ENCODE data around the gene PRRG1.
"Not testable (repeated sequence)": the region's sequence is repeated elsewhere in the genome, so short reads cannot be mapped to it uniquely, and the experiment has no call there.

Gene PRRG1

DNA sequence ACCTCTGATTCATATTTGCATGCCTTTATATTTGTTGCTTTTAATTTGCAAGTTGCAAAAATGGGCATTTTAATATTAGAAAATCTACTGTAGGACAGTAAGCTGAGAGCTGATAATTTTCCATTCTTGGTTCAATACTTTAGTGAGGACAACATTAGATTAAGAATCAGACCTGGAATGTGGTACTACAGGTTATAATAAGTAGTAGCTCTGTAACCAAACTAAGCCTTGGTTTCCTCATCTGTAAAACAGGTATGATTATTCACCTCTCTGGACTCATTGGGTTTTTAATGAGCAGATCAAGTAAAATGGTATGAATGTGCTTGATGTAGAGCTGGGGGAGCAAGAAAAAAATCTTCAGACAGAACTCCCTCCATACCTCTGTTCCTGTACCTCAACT, 31.1 kb downstream of the PRRG1 start:
- no peak for DNase-seq

DNA sequence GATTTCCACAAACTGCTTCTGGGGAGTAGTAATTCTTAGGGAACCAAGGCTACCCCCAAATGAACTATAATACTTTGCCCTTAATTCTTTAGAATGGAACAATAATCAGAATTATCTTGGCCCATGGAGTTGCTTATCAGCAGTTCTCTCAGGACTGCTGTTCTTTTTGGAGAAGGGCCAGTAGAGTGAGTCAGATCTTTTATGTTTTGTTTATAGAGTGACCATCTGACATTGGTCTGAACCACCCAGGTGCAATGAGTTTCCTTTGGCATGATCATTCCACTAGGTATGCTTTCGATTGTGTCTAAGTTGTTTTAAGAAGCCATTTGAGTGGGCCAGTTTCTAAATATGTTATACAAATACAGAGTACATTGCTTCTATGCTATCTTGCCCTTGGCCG, 31.8 kb downstream of the PRRG1 start:
- no peak for DNase-seq

DNA sequence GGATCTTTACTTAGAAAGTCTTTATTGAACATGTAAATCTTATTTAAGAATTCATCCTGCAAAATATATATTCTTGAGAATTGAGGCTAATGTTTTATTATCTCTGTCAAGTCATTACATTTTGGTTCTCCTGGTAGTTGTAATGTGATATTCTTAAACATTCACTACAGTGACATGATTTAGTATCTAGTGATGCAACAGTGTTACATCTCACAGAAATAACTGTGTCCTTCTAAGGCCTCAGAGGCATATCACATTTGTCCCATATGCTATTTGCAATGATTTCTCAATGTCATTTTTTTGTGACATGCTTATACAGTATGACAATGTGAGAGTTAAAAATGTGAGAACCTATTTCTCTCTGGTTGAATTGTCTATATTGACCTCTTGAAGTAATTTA, 34.1 kb downstream of the PRRG1 start:
- no peak for DNase-seq

GRCh38 chrX:37388413-37388812, 39.2 kb downstream of the PRRG1 start:
- no peak for DNase-seq

DNA sequence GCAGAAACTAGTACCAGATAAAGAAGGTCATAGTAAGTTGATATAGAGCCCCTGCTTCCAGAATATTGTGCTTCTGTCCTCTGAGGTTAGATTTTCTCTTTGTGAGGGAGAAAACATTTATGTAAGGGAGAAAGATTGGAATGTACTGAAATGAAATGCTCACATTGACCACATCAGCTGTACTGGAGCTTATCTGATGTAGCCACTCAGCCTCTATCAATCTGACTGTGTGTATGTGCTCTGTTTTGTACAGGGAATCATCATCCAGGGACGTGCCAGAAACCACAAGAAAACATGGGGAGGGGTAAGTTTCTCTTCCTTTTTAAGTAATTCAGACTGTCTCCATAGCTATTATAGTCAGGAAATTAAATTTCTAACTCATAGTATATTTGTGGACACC, 56.8 kb downstream of the PRRG1 start:
- DNase-seq: no peak

DNA sequence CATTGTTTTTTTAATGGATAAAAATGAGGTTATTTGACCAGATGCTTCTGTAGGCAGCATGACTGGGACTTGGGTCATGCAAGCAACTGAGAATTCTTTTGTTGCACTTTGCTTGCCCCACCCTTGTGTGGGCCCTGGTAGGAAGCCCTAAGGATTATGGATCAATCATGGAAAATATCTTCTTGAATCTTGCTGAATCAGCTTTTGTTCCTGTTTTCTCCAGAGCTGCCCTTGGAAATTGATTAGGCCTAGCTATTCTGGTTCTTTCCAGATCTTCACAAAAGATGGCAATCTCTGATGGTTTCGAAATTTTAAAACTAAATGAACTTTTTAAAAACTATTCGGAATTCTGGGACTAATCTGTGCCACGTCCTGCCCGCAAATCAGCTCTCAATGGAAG, 58.6 kb downstream of the PRRG1 start:
- DNase-seq: no peak

GRCh38 chrX:37409278-37409677, 60.1 kb downstream of the PRRG1 start:
- DNase-seq: no peak

DNA sequence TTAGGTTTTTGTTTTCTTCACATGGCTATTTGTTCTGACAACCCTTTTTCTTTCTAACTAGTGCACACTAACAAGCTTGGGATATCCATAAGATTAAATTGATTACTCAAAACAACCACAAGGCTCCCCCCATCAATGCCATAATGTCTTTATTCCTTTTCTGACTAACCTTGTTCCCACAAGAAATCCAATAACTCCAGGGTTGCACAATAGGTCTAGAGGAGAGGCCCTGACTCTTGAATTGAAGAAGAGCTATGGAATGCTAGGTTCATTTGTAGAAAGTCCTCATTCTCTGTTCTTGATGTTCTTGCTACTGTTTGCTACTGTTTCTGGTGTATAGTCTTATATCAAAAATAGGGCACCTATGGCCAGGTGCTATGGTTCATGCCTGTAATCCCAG, 71.0 kb downstream of the PRRG1 start:
- DNase-seq: no peak

DNA sequence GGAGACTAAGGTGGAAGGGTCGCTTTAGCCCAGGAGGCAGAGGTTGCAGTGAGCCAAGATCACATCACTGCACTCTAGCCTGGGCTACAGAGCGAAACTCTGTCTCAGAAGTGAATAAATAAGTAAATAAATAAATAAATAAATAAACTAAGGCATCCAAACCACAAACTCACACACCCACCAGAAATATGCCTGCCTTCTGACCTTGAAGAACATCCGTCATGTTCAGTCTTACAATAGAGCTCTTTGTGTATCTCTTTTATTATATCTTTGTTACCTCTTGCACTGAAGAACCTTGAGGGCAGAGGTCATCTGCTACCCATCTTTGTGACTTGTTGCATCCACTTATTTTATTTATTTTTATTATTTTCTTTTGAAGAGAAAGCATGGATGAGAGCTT, 71.6 kb downstream of the PRRG1 start:
- DNase-seq: no peak

DNA sequence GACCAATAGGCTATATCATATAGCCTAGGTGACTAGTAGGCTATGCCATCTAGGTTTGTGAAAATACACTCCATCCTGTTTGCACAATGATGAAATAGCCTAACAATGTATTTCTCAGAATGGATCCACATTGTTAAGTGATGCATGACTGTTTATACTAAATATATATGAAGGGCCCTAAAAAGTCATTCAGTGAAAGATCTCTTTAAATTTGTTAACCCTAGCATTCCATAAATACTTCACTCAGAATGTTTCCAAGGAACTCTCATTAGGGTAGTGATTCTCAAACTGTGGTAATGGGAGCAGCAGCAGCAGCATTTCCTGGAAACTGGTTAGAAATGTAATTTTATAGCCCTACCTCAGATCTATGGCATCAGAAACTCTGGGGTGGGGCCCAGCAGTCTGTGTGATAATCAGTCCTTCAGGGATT, 74.9 kb downstream of the PRRG1 start:
- no peak for DNase-seq

DNA sequence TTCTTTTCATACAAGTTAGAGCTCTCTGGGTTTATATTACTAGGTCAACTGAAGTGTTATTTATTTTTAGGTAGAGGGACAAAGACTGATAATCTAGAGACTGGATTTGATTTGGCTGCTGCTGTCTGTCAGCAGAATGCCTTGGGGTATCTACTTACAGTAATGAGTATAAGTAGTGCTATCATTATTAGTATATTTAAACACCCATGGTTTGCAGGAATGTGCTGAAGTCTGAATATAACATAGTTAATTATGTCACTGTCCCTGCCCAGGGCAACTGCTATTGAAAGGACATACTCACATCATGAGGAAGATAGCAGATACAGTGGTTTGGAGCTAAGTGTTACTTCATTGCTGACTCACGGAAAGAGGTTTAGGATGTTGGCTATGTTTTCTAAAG, 76.2 kb downstream of the PRRG1 start:
- DNase-seq: no peak

- DNase-seq: not testable (repeated sequence)
These were observed 79.8 kb downstream of the PRRG1 start for GRCh38 chrX:37428962-37429361.

DNA sequence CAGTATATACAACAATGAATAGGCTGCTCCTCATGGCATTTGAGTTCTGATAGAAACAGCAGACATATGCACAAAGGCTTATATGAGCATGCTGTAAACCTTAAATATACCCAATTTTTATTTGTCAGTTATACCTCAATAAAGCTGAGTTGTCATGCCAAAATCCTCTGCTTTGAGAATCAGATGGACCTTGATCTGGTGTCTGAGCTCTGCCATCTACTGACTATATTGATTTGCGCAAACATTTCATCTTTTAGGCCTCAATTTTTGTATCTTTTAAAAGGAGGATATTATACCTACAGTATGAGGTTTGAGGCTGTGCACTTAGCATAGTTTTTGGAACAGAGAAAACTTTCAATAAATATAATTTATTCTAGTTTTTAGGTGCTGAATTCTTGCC, 85.2 kb downstream of the PRRG1 start:
- DNase-seq: no peak

DNA sequence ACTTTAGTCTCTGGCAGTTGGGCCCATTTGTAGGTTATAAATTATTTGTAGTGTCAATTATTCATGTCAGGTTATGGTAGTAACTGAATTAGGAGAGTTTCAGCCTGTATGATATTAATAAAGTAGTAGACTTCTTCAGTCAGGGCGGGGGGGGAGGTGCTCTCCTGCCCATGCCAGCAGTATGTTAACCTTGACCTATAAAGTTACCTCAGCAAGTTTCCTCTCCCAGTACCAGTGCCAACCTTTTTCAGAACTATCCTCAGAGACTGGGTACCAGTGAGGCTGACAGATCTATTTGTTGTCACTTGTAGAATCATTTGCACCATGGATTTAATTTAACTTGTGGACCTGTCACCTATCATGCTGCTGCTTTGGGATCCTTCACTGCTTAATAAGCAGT, 88.0 kb downstream of the PRRG1 start:
- no peak for DNase-seq

GRCh38 chrX:37441377-37441776, 92.2 kb downstream of the PRRG1 start:
- DNase-seq: no peak

DNA sequence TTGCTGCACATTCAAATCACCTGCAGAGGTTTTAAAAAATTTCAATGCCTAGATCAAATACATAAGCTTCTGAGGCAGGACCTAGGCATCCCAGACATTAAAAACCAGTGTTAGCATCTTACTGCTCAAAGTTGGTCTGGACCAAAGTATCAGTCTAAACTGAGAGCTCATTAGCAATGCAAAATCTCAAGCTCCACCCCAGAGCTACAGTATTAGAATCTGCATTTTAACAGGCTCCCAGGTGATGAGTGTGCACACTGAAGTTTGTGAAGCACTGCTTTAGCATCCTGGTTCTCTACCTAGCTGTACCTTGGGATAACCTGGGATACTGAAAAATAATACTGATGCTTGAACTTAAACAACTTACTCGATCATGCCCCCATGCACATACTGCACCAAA, 96.0 kb downstream of the PRRG1 start:
- no peak for DNase-seq

GRCh38 chrX:37453821-37454220, 104.7 kb downstream of the PRRG1 start:
- DNase-seq: no peak

GRCh38 chrX:37454537-37455285, 105.5 kb downstream of the PRRG1 start:
- DNase-seq: no peak

DNA sequence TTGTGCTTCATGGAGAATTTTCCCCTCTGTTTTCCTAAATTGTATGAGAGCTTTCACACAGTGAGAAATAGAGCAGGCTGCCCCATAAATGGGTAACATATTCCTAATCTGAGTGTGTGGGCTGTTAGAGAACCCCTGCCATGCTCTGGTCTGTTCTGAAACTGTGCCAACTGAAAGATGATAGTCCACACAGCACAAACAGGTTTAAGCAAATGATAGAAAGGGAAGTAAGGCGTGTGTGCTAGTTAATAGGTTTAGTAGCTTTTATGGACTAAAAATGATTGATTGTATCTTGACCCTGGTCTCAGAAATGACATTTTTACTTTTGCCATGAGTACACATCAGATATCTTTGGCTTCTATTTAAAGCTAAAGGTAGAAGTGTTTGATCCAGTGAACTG, 106.2 kb downstream of the PRRG1 start:
- no peak for DNase-seq

DNA sequence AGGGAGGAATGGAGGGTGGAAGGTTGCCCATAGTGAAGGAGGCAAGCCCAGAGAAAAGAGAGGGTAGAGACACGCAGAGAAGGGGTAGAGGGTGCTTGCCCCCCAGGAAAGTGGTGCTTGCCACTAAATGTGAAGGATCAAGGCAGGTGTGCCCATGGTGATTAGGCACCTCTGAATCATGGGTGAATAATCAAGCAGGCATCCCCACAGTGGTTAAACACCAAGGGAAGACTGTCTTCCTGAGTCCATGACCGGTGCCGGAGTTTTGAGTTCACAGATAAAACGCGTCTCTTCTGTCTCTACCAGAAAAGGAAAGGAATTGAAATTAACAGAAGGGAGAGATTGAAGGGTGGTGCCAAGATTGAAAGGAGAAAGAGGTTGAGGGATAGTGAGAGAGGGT, 111.1 kb downstream of the PRRG1 start:
- DNase-seq: not testable (repeated sequence)

- DNase-seq: no peak
These were observed 113.2 kb downstream of the PRRG1 start for GRCh38 chrX:37462346-37462745.

GRCh38 chrX:37468124-37468739, 119.1 kb downstream of the PRRG1 start:
- DNase-seq: no peak

GRCh38 chrX:37470711-37471110, 121.5 kb downstream of the PRRG1 start:
- no peak for DNase-seq

DNA sequence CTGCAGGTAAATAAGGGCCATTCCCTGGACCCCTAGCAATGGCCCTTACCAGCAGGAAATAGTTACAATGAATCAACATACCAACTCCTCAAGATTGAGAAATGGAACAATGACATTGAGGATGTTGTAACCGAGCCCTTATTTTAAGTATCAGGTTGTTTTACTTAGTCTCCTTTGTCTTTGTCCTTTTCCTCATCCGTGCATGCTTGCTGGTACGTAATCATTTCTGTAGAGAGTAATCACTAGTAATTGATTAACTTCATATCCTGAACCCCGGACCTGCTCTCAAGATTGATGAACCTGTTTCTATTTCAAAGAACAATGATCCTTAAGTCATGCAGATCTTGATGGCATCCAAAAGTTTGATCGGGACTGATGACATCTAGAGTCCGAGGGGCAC, 123.7 kb downstream of the PRRG1 start:
- no peak for DNase-seq

DNA sequence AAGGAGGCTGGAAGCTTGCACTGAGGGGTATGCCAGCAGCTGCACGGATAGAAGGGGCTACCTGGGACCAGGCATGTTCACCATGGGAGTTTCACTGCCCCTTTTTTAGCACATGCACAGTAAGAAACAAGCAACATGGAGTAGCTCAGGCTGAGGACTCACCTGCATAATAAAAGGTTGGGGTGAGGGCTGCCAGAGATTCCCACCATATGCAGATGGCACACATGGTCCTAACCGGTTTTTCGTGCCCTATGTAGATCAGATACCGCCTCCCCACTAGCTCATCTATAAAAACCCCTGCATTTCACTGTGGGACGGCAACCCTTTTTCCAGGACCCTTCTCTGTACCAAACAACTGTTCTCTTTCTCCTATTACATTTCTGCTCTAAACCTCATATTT, 125.3 kb downstream of the PRRG1 start:
- no peak for DNase-seq

Measured in activated T-cell treated with anti-CD3 and anti-CD28 coated beads, Interleukin-2, amount 50 U/mL, for 1 hour (primary cell).